Peyer's patch (tissue), 4 donors: Measurements from ENCODE around the gene ADAMTS12. TPM values are rescaled to one million over a fixed set of nuclear protein-coding genes. Genes with fewer than 3 reads are reported as not detected.

Source experiments
- DNase-seq, 3 donors: peaks; one replicate each; pipeline ENCODE4 v3.0.0-alpha.2; 2017 to 2019
- H3K27ac ChIP-seq, 4 donors: fragments of 200-600 bp; sonication (generic); one replicate each; pipeline ENCODE4 v1.5.1; 2016 to 2019
- H3K27me3 ChIP-seq, 2 donors: fragments of 200-600 bp; sonication (generic); one replicate each; pipeline ENCODE4 v1.5.1; 2019
- H3K36me3 ChIP-seq, 3 donors: fragments of 200-600 bp; sonication (generic); one replicate each; pipeline ENCODE4 v1.5.1; 2016 to 2019
- H3K4me1 ChIP-seq, 4 donors: fragments of 200-600 bp; sonication (generic); one replicate each; pipeline ENCODE4 v1.5.1; 2016 to 2019
- H3K4me3 ChIP-seq, 4 donors: fragments of 200-600 bp; sonication (generic); 1 replicate in 3 of 4; 2 replicates in 1 of 4; pipeline ENCODE4 v1.5.1; 2016 to 2019; ENCODE audit warnings: mild to moderate bottlenecking in 1 of 4
- H3K9me3 ChIP-seq, 4 donors: fragments of 200-600 bp; sonication (generic); one replicate each; pipeline ENCODE4 v1.5.1; 2016 to 2019; ENCODE audit warnings: mild to moderate bottlenecking in 1 of 4
- CTCF ChIP-seq, 6 experiments: fragments of 450-650 bp in 4 of 6; fragments of 200-600 bp in 2 of 6; sonication (generic) in 1 of 6; IDR thresholded peaks; one replicate each; pipeline ENCODE4 v1.5.1; 2017 to 2019; ENCODE audit warnings: antibody characterized with exemption in 6 of 6, mild to moderate bottlenecking in 3 of 6, moderate library complexity in 1 of 6
- POLR2A ChIP-seq, 2 donors: fragments of 450-650 bp; IDR thresholded peaks; one replicate each; pipeline ENCODE4 v1.5.1; 2017; ENCODE audit warnings: antibody characterized with exemption in 2 of 2, mild to moderate bottlenecking in 2 of 2, moderate library complexity in 2 of 2
- total RNA-seq, 4 donors: library from RNA; depleted of rRNA; stranded (reverse); fragments of >200 nt; gene quantifications; one replicate each; pipeline ENCODE4 v1.1.0, GENCODE V29; 2016

The ADAMTS12 gene
- total RNA-seq, 4 donors from 2014 or later: 0.53 to 11.6 (median 1.3) TPM

- no peak for TF ChIP-seq POLR2A (IDR thresholded peaks at IDR 0.05)
- TF ChIP-seq CTCF (IDR thresholded peaks at IDR 0.05): no peak
- H3K4me1 ChIP-seq: no peaks in the 10 kb centered on the region
- H3K27ac ChIP-seq: no peak overlapping the region
- H3K9me3 ChIP-seq: no peaks in the 10 kb centered on the region
- DNase-seq: no peak
- H3K4me3 ChIP-seq: no peak overlapping the region
- no peaks in the 10 kb centered on the region for H3K27me3 ChIP-seq
- no peaks in the 10 kb centered on the region for H3K36me3 ChIP-seq
These were observed 115.6 kb downstream of the ADAMTS12 start for GRCh38 chr5:33776151-33776660.

- no peaks in the 10 kb centered on the region for H3K36me3 ChIP-seq
- no peak for TF ChIP-seq CTCF (IDR thresholded peaks at IDR 0.05)
These were observed 117.4 kb downstream of the ADAMTS12 start for GRCh38 chr5:33774341-33774740.

GRCh38 chr5:33772380-33772897, 119.4 kb downstream of the ADAMTS12 start:
- Histone ChIP-seq H3K27me3 (no peaks in the 10 kb centered on the region), H3K36me3 (no peaks in the 10 kb centered on the region), H3K4me1 (no peaks in the 10 kb centered on the region), H3K4me3 (no peak overlapping the region), H3K9me3 (no peaks in the 10 kb centered on the region), H3K27ac (no peak overlapping the region)
- no peak for DNase-seq
- TF ChIP-seq POLR2A (IDR thresholded peaks at IDR 0.05): no peak
- TF ChIP-seq CTCF (IDR thresholded peaks at IDR 0.05): no peak

More at GRCh38 chr5:33774341-33774740, 117.4 kb downstream of the ADAMTS12 start:
- Histone ChIP-seq H3K9me3 (no peaks in the 10 kb centered on the region), H3K4me3 (no peak overlapping the region), H3K4me1 (no peaks in the 10 kb centered on the region), H3K27me3 (no peaks in the 10 kb centered on the region), H3K27ac (no peak overlapping the region)
- no peak for DNase-seq

- Histone ChIP-seq H3K4me3 (no peak overlapping the region), H3K27me3 (no peaks in the 10 kb centered on the region), H3K36me3 (no peaks in the 10 kb centered on the region), H3K27ac (no peak overlapping the region), H3K9me3 (no peaks in the 10 kb centered on the region), H3K4me1 (no peaks in the 10 kb centered on the region)
- no peak for TF ChIP-seq POLR2A (IDR thresholded peaks at IDR 0.05)
- no peak for TF ChIP-seq CTCF (IDR thresholded peaks at IDR 0.05)
- DNase-seq: no peak
These were observed 121.8 kb downstream of the ADAMTS12 start for GRCh38 chr5:33769968-33770367.

- H3K4me3 ChIP-seq: no peak overlapping the region
- no peak overlapping the region for H3K27ac ChIP-seq
- H3K4me1 ChIP-seq: no peaks in the 10 kb centered on the region
- TF ChIP-seq CTCF (IDR thresholded peaks at IDR 0.05) (no peak), POLR2A (IDR thresholded peaks at IDR 0.05) (no peak)
- no peaks in the 10 kb centered on the region for H3K27me3 ChIP-seq
- H3K9me3 ChIP-seq: no peaks in the 10 kb centered on the region
- H3K36me3 ChIP-seq: no peaks in the 10 kb centered on the region
- no peak for DNase-seq
These were observed 122.6 kb downstream of the ADAMTS12 start for GRCh38 chr5:33769196-33769595.

GRCh38 chr5:33766023-33766422, 125.8 kb downstream of the ADAMTS12 start:
- DNase-seq: no peak
- TF ChIP-seq CTCF (IDR thresholded peaks at IDR 0.05) (no peak), POLR2A (IDR thresholded peaks at IDR 0.05) (no peak)
- no peaks in the 10 kb centered on the region for H3K27me3 ChIP-seq
- H3K9me3 ChIP-seq: no peaks in the 10 kb centered on the region
- H3K36me3 ChIP-seq: no peaks in the 10 kb centered on the region
- no peak overlapping the region for H3K27ac ChIP-seq
- H3K4me1 ChIP-seq: no peaks in the 10 kb centered on the region
- H3K4me3 ChIP-seq: no peak overlapping the region
